HG02884 (cell line): Measurements from ENCODE around the gene NDEL1.
"Not testable (repeated sequence)": the region's sequence is repeated elsewhere in the genome, so short reads cannot be mapped to it uniquely, and the experiment has no call there.

Experiments used
- ATAC-seq: cut with Tn5 transposase; IDR thresholded peaks from one replicate; pipeline ENCODE4 v1.9.1; 2021; ENCODE audit warnings: mild to moderate bottlenecking, moderate library complexity; ENCODE audit not compliant: unreplicated experiment

The NDEL1 gene, protein sequence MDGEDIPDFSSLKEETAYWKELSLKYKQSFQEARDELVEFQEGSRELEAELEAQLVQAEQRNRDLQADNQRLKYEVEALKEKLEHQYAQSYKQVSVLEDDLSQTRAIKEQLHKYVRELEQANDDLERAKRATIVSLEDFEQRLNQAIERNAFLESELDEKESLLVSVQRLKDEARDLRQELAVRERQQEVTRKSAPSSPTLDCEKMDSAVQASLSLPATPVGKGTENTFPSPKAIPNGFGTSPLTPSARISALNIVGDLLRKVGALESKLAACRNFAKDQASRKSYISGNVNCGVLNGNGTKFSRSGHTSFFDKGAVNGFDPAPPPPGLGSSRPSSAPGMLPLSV

DNA sequence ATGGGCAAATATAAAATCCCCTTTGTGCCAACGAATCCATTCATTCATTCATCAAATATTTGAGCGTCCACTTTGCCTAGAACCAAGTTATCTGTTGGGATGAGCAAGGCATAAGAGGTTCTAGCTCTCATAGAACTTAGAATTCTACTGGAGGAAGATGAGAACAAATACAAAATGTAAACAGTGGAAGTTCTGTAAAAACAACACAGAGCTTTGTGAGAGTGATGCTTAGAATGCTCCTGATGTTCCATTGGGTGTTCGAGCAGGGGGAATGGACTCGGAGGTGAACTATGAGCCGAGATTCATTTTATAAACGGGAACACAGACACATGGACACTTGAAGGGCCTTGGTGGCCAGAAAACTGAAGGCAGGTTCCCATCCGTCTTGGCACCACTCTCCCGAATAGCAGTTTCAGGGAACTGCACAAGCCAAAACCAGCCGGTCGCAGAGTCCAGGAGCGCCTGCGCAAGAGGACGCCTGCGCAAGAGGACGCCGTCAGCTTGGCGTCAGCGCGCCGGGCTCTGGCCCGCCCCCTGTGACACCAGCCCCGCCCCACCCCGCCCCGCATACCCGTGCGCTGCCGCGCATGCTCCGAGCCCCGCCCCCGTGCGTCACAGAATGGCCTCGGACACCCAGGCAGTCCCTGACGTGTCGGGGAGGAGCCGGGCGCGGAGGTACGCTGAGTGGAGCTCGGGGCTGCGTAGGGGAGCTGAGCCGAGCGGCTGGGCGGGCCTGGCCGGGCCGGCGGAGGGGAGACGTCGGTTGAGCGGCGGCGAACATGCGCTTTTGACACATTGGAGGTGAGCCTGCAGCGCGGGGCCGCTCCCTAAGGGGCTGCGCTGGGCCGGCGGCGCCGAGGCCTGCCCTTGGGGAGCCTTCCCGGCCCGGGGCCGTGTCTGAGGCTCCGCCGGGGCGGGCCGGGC, at the start of gene NDEL1:
NDEL1 (plus strand) TSS at position 640 of the 924 bp plus-strand sequence. CDS start 8,388 bp downstream, outside the sequence.
- ATAC-seq = peak; percentile 94

DNA sequence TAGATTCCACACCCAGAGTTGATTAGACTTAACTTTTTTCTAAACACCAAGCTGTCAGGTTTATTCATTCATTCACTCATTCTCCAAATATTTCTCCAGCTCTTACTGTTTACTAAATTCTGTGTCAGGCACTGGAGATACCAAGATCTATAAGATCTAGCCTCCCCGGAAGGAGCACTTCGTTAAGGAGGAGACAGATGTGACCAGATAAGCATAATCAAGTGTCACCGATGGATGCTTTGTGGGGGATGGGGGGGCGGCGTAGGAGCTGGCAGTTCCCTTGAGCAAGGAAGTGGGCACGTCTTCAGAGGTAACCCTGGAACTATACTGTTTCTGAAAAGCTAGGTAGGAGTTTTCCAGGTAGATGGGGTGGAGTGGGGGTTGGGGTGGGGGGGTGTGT, 48.8 kb upstream of the NDEL1 start:
- no peak for ATAC-seq

DNA sequence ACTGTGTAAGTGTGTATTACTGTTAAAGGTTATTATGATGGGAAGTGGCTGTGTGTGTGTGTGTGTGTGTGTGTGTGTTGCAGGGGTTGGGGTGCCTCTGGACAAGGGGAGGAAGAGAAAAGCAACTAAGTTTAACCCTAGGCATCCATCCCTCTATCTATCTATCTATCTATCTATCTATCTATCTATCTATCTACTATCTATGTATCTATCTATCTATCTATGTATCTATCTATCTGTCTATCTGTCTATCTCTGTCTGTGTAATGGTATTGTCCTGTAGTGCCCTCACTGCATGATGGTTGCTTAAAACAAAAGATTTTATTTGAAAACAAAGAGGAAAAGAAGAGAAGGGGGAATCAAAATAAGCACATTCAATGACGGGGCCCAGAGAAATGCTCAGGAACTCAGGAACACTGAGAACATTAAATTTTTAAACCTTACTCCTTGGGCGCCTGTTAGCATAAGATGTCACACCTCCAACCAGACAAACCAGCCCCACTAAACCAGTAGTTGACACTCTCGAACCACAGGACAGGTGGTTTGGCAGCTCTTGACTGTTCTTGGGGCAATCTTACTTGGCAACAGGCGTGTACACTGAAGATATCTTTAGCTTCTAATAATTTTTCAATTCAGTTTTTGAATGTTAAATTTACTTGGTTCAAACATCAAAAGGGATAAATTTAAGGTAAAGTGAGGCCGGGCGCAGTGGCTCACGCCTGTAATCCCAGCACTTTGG, 47.6 kb upstream of the NDEL1 start:
- ATAC-seq = no peak

DNA sequence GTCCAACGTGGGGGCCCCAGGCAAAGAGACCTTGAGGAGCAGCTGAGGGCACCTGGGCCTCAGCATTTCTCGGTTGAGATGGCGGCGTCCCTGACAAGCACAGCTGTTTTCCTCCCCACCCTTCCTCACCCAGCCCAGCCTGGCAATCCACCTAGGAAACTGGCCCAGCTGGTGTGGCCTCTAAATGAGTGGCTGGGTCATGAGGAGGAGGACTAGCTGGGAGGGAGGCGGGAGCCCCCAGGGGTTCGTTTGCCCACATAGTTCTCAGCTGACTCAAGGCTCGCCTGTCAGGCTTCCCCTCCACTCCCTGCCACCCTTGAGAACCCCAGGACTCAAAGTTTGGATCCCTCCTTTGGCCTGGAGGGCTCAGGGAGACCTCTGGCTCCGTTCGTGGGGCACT, 44.0 kb upstream of the NDEL1 start:
- ATAC-seq = no peak

DNA sequence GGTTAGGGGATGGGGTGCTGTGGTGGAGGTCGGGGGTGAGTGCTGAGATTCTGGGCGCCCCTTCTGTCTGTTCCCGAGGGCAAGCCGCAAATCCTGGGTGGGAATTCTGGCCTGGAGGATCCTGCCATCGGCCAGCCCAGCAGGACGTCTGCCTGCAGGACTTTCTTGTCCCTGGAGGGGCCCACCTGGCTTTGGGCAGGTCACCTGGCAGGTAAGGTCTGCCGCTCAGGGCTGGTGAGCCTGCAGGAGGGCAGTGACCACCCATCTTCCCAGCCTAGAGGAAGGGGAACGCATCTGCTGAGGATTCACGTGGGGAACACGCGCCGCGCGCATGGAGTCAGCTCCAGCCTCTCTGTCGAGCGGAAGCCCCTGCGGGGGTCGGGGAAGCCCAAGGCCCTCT, 43.4 kb upstream of the NDEL1 start:
- no peak for ATAC-seq

DNA sequence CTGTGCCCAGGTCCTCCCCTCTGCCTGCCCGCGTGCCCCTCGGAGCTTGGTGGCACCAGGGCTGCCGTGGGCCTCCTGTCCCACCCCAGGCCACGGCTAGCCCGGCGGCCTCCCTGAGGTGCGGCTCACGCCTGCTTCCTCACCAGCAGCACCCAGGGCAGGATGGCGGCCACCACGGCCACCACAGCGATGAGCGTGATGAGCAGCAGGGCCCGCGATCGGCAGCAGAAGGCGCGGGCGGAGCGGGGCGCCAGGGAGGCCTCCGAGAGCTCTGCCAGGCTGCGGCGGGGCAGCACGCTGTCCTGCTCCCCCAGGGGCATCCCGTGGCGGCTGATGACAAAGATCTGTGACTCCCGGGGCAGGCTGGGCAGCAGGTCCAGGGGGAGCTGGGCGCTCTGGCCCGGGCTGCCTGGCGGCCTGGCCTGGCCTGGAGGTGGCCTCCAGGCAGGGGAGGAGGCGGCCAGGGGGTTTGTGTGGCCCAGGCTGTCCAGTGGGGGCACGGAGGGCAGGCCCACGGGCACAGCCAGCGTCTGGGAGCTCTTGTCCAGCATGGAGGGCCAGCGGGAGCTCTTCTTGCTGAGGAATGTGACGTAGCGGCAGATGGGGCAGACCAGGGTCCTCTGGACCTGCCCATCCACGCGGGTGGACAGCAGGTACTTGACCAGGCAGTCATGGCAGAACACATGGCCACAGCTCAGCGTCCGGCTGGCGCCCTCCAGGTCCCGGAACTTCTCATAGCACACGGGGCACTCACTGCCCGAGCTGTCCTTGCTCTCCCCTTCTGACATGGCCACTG, 42.8 kb upstream of the NDEL1 start:
- ATAC-seq = no peak

DNA sequence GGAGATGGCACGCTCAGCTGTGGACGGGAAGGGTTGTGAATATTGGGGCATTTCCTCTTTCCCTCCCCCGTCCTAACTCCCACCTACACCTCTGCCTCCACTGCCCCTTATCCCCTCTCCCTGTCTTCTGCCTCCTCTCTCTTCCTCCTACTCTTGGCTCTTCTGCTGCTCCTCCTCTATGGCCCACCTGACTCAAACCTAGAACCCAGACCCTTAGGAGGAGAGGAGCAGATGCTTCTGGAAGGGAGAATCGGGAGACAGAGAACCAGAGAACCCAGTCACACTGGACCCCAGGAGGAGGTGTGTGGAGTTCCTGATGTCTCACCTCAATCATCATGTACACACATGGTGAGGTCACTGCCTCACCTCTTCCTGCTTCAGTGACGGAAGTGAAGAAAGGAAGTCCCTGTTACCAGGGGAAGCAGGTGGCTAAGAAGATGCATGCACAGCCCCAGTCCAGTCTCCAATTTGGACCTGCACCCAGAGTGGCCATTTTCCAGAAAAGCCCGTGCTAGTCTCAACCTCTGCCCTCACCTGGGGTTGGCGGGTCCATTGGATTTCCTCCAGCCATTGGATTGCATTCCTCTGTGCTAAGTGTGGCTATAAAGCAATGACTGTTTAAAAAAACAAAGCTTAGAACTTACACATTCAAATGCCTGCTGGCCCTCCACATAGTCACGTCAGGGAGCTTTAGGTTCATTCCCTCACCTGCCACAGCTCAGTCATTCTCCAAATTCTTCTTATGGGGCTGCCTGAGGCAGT, 42.0 kb upstream of the NDEL1 start:
- no peak for ATAC-seq

DNA sequence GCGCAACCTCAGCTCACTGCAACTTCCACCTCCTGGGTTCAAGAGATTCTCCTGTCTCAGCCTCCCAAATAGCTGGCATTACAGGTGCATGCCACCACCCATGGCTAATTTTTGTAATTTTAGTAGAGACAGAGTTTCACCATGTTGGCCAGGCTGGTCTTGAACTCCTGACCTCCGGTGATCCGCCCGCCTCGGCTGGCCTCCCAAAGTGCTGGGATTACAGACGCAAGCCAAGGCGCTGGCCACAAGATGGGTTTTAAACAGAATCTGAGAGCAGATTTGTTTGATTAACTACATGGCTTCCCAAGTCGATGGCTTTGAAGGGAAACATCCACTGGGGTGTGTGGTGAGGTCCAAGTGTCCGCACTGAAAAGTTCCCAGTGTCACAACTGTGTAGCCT, 41.2 kb upstream of the NDEL1 start:
- not testable (repeated sequence) for ATAC-seq

DNA sequence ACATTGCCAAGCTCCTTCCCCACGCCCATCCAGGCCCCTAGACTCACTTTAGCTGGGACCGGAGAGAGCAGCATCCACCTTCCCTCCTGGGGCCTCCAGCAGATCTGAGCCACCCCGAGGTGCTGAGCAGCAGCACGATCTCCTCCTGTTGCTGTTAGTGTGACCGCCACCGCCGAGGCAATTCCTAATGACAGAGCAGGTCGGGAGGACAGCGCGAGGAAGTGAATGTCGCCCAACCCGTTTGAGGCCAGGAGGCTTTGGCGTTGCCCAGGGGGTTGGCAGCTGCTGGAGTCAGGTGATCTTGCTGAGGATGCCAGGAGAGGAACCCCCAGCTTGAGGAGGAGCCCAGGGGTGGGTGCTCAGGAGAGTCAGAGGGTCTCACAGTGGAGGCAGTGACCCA, 38.0 kb upstream of the NDEL1 start, which contains the start of gene RNF222:
RNF222 (minus strand) TSS at position 192 of the 400 bp plus-strand sequence. CDS start 4,366 bp downstream, outside the sequence.
- ATAC-seq = no peak

DNA sequence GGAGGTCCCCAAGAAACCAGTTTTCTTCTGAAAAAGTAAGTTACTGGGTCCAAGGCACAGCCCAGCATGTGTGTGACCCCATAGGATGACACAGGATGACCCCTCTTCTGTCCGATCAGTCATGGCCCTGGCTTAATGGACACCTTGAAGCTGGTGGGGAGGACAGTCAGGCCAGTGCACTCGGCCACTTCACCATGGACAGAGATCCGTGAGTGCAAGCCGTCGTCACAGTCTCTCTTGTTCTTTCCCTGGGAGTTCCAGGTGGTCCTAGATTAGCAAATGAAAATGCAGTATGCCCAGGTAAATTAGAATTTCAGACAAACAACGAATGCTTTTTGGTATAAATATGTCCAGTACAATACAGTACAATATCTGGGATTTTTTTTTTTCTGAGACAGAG, 36.7 kb upstream of the NDEL1 start:
- no peak for ATAC-seq

DNA sequence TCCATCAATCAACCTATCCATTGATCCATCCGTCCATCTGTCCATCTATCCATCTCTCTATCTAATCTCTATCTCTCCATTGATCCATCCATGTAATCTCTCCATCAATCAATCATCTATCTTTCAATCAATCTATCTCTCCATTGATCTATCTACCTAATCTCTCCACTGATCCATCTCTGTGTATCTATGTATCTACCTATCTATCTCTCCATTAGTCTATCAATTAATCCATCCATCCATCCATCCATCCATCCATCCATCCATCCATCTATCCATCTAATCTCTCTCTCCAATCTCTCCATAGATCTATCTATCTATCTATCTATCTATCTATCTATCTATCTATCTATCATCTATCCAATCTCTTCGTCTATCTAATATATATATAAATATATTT, 34.6 kb upstream of the NDEL1 start:
- no peak for ATAC-seq

DNA sequence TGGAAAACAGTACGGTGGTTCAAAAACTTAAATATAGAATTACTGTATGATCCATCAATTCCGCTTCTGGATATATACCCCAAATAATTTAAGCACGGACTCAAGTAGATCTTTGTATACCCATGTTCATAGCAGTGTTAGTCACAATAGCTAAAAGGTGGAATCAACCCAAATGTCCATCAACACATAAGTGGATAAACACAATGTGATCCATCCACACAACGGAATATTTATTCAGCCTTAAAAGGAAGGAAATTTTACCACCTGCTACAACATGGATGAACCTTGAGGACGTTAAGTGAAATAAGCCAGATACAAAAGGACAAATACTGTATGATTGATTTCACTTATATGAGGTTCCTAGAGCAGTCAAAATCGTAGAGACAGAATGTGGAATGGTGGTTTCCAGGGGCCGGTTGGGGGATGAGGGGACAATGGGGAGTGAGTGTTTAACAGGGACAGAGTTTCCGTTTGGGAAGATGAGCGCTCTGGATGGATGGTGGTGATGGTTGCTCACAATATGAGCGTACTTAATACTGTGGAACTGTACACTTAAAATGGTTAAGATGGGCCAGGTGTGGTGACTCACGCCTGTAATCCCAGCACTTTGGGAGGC, 32.7 kb upstream of the NDEL1 start:
- no peak for ATAC-seq

DNA sequence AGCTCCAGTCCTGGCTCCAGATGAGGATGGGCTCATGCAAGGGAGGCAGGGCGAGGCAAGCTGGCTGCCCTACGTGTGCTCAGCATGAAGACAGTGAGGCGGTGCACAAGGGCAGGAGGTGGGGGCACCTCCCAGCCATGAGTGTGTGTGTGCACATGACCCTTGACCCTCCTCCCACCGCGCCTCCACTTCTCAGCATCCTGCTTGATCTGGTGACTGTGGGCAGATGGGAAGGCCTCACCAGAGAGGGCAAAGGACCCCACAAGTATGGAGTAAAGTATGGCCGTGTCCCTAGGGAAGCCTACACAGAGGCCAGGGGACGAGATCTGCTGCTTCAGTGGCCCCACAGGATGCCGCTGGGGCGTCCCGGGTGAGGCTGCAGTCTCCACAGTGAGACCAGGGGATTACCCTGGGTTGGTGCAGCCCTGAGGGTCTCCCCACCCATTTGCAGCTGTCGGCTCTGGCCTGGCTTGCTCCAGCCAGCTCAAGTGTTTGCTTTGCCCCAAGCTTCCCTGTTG, 30.1 kb upstream of the NDEL1 start:
- ATAC-seq = no peak

DNA sequence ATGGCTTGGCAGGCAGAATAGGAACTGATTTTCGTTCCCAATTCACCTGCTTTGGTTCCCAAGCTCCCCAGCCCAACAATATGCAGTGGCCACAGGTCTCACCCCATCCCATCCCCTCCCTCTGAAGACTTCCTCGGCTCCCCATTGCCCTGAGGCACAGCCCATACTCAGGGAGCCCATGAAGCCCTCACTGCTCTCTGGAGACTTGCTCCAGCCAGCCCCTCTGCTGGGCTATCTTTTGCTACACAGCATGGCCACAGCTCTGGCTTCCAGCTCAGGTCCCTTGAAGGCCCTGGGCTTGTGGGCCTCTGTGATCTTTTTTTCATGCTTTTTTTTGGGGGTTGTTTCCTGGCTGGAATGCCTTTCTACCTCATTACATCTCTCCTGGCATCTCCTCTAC, 29.5 kb upstream of the NDEL1 start:
- ATAC-seq = no peak

DNA sequence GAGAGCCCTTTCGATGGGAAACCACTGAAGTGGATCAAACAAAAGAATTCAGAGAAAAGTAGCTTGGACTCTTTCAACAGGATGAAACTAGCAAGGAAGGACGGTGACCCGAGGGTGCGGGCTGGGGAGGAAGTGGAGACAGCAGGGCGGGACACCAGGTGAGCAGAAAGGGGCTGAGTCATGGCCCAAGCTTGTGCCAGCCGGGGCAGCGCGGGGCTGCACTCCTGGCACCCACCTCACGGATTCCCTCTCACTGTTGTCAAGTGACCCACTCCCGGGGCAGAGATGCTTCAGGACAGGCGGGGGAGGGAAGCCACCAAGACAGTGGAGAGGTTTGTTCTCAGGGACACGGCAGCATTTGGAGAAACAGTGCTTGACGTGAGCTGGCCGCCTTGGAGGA, 27.3 kb upstream of the NDEL1 start:
- ATAC-seq = no peak

DNA sequence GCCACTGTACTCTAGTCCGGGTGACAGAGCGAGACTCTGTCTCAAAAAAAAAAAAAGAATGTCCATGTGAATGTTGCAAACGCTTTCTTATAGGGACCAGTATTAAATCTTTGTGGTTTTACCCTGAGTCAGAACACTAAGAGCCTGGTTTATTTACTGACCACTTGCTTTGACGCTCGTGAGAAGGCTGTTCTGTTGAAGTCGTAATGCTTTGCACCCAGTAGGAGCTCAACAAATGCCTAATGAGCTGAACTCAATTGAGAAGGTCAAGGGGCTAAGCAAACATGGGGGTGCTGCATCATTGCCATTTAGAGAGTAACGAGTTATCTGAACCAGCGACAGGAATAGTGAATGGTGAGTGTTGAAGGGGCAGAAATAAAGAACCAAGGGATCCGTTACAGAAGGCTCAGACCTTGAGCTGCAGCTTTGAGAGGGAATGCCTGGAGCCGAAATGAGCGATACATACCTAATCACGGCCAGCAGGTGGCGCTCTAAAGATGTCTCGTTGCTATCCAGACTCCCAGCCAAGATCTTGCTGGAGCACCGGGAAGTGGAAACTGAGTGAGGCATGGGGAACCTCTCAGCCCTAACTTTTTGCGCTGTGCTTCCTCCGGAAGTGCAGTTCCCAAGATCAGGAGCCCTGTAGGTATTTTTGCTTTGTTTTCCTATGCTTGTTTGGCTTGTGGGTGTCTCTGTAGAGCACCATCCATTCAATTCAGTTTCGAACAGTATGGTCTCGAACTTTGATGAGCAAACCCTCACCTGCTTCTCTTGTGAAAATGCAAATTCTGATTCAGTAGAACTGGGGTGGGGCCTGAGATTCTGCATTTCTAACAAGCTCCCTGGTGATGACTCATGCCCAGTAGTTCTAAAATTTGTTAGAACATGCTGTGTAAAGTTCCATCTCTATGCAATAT, 25.5 kb upstream of the NDEL1 start:
- ATAC-seq = no peak

DNA sequence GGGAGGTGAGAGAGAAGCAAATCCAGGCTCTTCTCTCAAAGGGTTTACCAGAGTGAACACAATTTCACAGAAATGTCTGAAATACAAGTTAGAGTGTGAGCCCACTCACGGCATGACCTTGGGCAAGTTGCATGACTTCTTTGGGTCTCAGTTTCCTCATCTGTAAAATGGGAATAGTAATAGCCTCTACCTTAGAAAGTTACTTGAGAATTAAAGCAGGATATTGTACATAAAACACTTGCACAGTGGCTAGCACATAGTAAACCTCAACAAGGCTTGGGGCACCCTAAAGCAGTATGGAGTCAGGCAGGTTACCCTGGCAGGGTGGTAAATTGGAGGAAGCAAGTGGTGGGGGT, 24.8 kb upstream of the NDEL1 start:
- ATAC-seq = no peak

DNA sequence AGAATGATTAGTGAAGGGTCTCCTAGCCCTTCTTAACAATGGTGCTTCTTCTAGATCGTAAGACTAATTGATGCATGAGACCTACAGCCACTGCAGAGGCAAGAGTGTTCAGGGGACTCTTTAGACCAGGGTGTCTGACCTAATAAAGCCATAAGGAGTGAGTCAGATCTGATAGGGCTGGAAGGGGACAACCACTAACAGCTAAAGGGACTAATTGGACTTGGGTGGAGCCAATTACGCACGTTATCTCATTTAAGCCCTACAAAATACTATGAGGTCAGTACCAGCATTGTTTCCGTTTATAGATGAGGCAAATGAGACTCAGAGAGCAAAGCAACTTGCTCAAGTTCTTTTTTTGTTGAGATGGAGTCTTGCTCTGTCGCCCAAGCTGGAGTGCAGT, 23.6 kb upstream of the NDEL1 start:
- ATAC-seq = no peak
